Posterior cingulate gyrus (tissue), 11 donors: ENCODE measurements around the gene MRPL9.
A peak's percentile ranks its signal among the peaks of the same experiment; 100 is the strongest.
"Not testable (repeated sequence)": the region's sequence is repeated elsewhere in the genome, so short reads cannot be mapped to it uniquely, and the experiment has no call there.

Experiments
- DNase-seq, 10 donors: peaks; one replicate each; pipeline versions ENCODE4 v3.0.0 to v3.0.0-alpha.2; 2020 to 2021; ENCODE audit warnings: mixed read lengths in 3 of 10
- intact Hi-C: fragments of 100-400 bp; cut with DNase I; formaldehyde crosslinking; loops from one replicate; pipeline ENCODE4 v1.15.1; 2023

MRPL9 gene

DNA sequence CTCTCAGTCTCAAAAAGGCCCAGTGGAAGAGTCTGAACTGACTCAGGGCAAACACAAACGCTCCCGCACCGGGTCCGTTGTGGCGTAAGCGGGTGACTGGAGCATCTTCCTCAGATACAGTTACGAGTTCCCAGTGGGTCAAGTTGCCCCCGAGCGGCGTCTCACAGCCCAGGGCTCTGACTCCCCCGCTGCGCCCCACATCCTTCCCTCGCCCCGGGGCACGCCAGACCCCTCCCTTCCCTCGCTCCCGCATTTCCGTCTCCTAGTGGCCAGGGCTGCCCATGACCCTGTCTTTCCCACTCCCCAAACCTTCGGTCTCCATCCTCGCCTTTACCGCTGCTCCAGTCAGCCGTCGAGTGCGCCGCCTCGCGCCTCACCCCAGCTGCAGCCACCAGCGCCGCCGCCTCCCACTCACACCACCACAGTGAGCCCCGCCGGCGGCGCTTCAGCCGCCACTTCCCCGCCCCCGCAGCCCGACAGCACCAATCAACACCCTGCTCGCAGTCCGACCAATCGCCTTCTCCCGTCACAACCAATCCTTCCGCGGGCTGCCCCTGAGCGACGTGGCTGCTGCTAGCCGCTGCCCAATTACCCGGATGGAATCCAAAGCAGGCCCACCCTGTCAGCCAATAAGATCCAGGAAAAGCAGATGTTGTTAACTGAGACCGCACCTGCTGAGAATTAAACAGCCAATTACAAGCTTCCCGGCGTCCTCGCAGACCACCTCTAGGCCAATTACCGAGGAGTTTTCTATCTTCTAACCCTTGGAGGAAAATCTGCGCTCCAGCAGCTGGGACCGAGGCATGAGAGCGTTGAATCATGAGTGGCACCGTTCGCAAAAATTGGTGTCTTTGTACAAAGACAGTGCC, 27.0 kb upstream of the MRPL9 start, which contains the start of gene TDRKH:
TSS of gene TDRKH (minus strand) at position 430 of the 869 bp plus-strand sequence. CDS start 7,478 bp downstream, outside the sequence.
- intact Hi-C loops = loop anchor here (1.0 to 2.0 kb wide), 2 partner anchors 28 to 49 kb away; partner anchors contain the start of genes C2CD4D and MRPL9
- DNase-seq = peak; percentile 96 to 100 (median 98)

DNA sequence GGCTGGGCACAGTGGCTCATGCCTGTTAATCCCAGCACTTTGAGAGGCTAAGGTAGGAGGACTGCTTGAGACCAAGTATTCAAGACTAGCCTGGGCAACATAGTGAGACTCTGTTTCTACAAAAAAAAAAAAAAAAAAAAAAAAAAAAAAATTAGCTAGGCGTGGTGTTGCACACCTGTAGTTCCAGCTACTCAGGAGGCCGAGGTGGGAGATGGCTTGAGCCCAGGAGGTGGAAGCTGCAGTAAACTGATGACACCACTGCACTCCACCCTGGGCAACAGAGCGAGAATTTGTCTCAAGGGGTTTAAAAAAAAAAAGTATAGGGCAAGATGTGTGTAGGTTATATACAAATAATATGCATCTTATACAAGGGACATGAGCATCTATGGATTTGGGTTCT, 24.4 kb upstream of the MRPL9 start:
- DNase-seq = no peak
- intact Hi-C loops = no loop called here

DNA sequence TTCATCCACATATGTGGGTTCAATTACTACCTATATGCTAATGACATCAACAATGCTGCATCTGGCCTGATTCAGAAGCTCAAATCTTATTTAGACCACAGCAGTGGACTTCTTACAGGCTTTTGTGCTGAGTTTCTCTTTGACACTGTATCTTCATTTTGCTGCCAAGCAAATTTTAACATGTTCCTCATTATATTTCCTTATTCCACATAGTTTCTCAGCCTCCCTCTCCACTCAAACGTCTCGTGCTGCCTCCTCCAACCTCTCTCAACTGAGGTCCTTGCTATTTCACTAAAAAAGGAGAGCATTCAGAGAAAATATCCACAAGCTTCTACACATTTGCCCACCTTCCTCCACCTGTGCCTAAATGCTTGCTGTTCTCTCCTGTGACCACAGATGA, 20.5 kb upstream of the MRPL9 start:
- intact Hi-C loops = no loop called here
- no peak for DNase-seq

DNA sequence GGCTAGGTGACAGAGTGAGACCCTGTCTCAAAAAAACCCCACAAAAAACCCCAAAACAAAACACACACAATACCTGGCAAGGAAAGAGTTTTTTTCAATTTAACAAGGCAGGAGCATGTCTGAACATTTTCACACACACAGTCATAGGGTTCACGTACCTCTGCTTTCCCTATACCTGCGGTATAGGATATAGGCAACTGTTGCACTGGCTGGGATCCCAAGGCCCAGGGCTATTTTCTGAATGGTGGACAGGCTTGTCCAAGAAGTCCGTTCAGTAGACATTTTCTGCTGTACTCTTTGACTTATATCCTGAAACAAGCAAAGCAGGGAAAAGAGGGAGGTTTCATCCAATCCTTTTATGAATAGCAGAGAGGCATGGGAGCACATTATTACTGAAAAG, 19.4 kb upstream of the MRPL9 start:
- DNase-seq = no peak
- intact Hi-C loops = no loop called here

DNA sequence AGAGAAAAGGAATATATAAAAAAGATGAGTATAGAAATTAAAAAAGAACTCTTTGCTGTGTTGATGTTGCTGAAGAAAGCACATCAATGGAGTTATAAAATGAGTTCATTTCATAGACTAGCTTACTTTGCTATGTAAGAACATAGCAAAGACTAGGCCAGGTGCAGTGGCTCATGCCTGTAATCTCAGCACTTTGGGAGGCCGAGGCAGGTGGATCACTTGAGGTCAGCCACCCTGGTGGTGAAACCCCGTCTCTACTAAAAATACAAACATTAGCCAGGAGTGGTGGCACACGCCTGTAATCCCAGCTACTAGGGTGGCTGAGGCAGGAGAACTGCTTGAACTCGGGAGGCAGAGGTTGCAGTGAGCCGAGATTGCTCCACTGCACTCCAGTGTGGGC, 18.7 kb upstream of the MRPL9 start:
- intact Hi-C loops, DNase-seq: not testable (repeated sequence)

DNA sequence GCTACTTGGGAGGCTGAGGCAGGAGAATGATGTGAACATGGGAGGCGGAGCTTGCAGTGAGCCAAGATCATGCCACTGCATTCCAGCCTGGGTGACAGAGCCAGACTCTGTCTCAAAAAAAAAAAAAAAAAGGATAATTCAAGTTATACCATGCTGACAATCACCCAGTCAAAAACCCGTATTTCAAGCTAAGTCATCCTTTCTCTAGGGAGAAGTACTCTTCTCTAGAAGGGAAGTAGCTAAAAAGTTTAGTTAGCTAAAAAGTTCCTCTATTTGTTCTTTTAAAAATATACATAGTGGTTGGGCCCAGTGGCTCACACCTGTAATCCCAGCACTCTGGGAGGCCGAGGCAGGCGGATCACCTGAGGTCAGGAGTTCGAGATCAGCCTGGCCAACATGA, 17.4 kb upstream of the MRPL9 start:
- DNase-seq, intact Hi-C loops: not testable (repeated sequence)

DNA sequence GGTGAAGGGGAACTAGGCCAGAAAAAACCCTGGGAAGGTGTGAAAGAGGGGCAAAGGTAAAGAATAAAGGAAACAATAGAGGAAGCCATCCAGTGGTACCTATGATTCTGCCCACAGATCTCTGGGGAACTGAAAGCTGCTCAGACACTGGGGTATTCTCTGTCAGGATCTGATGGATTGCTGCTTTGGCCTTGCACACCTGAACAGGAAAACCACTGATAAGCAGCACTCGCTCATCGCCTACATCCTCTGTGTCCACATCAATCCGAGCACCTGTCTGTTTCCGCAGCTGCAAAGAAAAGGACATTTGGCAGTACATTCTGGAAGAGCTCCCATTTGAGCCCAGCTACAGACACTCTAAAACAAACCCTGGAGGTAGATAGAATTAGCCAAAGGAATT, 16.6 kb upstream of the MRPL9 start:
- peak in 1 of 10 donors; percentile 13 for DNase-seq
- intact Hi-C loops = no loop called here

DNA sequence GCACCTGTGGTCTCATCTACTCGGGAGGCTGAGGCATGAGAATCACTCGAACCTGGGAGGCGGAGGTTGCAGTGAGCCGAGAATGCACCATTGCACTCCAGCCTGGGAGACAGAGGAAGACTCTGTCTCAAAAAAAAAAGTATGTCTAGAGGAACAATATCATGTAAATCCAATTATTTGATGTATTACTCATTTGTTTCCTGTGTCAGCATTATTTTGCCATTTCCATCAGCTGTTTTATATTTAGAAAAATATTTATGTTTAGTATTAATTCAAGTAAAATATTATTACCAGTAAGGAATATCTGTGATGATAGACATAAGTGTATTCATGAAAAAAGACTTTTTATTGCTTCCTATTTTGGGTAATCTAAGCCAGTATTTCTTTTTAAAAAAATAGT, 14.0 kb upstream of the MRPL9 start:
- DNase-seq = no peak
- intact Hi-C loops = no loop called here

DNA sequence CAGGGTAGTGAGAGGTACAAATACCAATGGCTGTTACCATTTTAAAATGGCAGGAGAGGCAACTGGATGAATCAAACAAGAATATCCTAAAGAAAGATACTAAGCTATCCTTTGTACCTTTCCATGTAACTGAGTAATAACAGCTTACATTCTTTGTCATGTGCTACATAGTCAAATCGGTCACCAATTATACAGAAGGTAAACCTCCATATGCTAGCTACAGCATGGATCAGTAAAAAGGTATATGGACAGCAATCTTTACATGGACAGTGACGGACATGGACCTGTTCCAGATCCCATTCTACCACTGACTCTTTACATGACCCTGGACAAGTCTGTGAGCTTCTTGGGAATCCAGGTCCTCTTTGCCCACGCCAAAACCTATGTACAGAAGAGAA, 13.4 kb upstream of the MRPL9 start:
- DNase-seq = no peak
- intact Hi-C loops = no loop called here

DNA sequence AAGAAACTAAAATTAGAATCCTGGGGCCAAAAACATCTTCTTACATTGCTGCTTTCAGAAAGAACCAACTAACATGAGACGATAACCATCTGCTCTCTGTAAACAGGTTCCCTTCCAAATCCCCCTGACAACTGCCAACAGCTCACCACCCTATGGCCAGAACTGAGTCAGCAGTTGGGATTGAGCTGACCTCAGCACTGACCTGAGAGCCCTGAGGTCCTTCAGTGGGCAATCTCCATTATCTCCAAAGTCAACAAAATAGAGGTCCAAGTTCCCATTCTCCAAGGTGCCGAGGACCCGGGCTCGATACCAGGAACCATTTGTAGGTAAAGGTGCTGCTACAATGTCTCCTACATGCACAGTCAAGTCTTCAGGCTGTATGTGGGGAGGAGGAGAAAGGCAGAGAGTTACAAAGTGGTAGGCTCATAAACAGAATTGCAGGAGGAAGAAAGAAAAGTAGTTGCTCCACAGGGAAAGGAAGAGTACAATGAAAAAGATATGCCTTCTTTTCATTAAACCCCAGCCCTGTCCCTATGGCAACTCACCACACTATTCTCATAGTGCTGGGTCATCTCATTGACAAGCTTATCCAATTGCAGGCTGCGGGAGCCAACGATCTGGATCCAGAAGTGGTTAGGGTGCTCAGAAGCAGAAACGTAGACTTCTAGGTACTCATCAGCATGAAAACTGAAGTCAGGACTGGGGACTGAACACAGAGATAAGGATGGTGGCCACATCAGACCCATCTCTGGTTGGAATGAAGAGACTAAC, 12.8 kb upstream of the MRPL9 start:
- DNase-seq = no peak
- intact Hi-C loops = no loop called here

DNA sequence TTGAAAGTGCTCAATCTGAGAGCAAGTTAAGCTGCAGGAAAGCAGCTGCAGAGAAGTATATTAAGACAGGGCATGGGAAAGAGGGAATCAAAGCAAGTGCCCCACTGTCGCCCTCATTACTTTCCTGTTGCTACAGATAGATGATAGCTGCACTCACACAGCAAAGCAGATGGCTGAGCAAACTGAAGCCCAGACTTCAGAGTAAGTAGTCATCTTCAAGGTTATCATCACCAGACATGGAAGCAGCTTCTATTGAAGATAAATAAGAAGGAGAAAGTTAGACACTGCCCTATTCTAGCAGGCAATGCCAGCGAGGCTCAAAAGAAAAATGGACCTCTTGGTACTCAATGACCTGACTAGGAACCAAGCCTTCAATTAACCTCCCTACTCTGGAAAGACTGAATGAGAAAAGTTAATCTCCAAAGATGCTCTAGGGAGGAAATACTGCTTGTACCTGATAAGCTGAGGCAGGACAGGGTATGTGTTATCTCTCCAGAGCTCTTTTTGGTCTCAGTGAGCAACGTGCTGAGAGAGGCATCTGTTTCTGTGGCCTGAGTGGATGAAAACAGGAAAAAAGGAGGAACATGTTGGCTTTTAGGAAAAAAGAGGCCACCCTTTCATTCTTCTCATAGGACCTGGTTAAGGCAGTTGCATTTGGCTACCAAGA, 11.1 kb upstream of the MRPL9 start:
- DNase-seq = no peak
- intact Hi-C loops = no loop called here

DNA sequence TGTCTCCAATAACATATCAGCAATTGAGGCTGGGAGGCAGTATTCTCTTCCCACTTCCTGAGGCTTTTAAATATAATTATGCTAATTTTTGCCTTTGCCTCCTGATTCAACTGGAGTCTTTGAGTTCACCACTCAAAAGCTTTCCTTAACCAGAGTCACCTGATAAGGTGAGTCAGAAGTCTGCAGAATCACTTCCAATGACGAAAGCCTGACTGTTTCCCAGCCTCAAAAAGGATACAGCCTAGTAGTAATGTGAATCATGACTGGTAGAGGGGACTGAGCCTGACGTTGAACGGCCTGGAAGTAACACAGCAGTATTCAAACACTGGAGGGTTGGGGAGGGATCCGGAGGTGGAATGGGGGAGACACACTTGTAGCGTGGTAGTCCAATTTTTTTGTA, 10.4 kb upstream of the MRPL9 start:
- intact Hi-C loops = no loop called here
- no peak for DNase-seq

DNA sequence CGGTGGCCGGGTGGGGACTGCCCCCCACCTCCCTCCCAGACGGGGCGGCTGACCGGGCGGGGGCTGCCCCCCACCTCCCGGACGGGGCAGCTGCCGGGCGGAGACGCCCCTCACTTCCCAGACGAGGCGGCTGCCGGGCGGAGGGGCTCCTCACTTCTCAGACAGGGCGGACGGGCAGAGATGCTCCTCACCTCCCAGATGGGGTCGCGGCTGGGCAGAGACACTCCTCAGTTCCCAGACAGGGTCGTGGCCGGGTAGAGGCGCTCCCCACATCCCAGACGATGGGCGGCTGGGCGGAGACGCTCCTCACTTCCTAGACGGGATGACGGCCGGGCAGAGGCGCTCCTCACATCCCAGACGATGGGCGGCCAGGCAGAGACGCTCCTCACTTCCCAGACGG, 6.0 kb upstream of the MRPL9 start:
- intact Hi-C loops = loop anchor here (10.0 kb wide), 1 partner anchor 66 kb away; the partner anchor contains the start of genes C2CD4D and RORC
- DNase-seq = peak in 1 of 10 donors; percentile 61

DNA sequence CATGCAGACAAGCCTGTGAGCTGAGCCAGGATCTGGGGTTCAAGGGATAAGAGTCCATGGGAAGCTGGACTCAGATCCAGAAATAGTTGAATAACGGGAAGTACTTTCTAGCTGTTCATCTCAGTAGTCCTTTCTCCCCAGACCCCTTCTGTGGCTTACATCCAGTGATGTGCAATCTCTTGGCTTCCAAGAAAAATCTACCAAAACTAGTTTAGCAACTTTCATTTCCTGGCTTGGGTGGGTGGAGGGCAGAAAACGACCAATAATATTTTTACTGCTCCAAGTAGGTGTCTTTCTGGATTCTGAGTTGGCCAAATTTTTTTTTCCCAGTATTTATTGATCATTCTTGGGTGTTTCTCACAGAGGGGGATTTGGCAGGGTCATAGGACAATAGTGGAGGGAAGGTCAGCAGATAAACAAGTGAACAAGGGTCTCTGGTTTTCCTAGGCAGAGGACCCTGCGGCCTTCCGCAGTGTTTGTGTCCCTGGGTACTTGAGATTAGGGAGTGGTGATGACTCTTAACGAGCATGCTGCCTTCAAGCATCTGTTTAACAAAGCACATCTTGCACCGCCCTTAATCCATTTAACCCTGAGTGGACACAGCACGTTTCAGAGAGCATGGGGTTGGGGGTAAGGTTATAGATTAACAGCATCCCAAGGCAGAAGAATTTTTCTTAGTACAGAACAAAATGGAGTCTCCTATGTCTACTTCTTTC, 5.2 kb upstream of the MRPL9 start:
- DNase-seq = not testable (repeated sequence)
- intact Hi-C loops = loop anchor here (10.0 kb wide), 1 partner anchor 66 kb away; the partner anchor contains the start of genes C2CD4D and RORC

DNA sequence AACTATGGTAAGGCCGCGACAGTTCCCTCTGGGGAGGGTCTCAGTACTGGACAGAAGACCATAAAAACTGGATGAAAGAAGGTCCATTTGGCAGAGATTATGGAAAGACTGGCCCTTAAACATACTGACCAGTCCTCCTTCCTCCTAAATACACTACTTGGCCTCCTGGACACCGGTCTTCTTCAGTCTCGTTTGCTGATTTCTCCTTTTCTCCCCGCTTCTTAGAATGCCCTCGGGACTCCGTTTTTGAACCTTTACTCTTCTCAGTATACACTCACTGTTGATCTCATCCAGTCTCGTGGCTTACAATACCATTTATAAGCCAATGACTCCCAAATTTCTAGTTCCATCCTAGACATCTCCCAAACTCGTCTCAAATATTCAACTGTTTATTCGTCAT, 694 bp upstream of the MRPL9 start:
- intact Hi-C loops = loop anchor here (2.0 to 10.0 kb wide), 2 partner anchors 27 to 71 kb away; partner anchors contain the start of genes C2CD4D, RORC and TDRKH
- no peak for DNase-seq

DNA sequence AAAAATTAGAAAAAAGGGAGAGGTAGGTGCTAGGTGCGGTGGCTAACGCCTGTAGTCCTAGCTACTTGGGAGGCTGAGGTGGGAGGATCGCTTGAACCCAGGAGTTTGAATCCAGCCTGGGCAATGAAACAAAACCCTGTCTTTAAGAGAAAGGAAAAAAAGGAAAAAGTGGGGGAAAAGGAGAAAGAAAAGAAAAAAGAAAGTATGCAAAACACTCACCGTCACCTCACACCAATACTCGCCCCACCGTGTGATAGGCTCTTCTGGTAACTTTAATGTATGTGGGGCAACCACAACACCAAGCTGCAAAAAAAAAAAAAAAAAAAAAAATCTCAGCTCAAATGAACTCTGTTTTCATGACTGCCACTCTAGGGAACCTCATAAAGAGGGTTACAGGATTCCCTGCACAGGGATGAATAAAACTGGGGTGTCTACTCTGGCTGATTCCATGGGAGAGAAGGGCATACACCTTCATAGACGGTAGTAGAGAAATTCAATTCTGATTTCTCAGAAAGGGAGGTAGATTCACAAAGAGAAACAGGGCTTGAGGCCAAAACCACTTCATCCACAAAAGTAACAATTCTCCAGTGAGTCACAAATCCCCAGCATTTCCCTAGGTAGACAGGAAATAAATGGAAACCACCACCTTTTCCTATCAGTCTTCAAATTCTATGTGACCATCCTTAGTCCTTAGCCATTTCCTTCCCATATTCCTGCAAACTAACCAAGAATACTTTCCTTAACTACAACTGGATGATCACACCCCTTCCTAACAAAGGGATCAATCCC, 2.5 kb downstream of the MRPL9 start:
- DNase-seq = no peak
- intact Hi-C loops = loop anchor here (10.0 kb wide), 1 partner anchor 74 kb away; the partner anchor contains the start of genes C2CD4D and RORC

DNA sequence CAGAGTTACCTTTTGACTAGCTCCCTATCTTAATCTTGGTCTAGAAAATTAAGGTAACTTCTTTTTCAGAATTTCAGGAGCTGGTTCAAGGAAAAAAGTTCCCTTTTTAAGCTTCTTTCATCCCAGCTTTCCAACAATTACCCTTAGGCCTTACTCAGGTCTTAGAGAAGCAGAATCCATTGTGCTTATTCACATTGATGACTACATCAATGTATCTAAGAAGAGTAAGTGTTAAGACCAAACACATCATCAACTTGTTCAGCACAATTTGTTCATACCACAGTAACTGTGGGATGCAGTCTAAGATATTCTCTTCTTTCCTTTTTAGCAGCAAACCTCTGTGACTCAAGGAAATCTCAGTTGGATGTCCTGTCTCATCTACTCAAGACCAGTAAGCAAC, 4.1 kb downstream of the MRPL9 start:
- intact Hi-C loops = no loop called here
- DNase-seq = no peak

DNA sequence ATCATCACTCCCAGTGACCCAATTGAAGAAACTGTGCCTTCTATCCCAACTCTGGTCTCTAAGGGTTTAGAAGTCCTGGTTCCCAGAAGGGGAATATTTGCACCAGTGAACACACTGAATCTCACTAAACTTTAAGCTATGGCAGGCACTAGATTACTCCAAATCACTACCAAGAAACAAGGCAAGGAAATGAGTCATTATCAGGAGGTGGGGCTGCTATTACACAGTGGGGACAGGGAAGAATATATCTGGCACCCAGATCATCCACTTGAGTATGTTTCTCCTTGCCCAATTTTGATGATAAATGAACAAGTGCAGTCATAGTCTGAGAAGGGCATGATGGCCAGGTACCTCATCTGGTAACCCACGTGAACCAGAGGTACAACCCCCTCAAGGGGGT, 7.0 kb downstream of the MRPL9 start:
- DNase-seq = no peak
- intact Hi-C loops = no loop called here

DNA sequence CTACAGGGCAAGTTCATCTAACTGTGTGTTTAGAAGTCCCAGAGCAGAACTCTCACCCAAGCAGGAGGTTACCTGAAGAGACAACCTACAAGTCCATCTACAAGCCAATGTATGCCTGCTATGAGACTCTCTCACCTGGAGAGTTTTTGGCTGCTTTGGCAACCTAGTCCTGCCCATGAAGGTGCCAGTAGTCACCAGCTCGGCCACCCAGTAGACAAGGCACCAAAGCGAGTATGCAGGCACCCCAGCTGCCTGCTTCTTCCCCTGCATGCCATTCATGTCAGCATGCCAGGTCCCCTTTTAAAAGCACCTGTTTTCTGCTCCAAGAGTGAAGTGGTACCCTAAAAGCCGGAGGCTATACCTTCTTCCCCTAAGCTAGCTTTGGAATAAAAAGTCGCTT, 21.8 kb downstream of the MRPL9 start:
- DNase-seq = peak in 1 of 10 donors; percentile 20
- intact Hi-C loops = no loop called here
